ENCODE data around the gene ZDHHC5.
"Not testable (repeated sequence)": the region's sequence is repeated elsewhere in the genome, so short reads cannot be mapped to it uniquely, and the experiment has no call there.

Gene ZDHHC5

DNA sequence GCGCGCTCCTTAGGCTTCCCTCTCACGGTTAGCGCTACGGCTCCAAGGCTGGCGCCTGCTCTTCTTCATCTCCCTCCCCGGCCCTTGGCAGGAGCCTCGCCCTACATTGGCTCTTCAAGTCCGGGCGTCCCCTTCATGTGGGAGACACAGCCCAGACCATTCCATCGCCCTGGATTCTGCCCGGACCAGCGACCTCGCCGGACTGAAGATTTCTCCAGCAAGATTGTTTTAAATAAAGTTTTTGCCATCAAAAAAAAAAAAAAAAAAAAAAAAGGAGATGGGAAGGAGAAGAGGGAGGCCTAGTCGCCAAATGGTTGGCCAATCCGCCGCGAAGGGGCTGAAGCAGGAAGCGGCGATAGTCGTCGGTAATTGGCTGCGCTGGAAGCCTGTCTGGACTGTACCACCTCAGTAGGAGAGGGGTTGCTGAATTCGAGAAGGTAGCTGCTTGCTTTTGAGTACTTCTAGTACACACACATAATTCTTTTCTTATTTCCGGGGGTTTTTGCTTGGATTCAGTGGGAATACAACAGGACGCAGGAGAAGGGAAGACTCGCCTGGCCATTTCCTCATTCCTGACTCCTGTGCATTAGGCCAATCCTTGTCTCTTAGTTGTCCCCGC is 688 bp upstream of the ZDHHC5 start:
- DNase-seq = peak in 13 of 14 donors; percentile 84 to 100 (median 98)

DNA sequence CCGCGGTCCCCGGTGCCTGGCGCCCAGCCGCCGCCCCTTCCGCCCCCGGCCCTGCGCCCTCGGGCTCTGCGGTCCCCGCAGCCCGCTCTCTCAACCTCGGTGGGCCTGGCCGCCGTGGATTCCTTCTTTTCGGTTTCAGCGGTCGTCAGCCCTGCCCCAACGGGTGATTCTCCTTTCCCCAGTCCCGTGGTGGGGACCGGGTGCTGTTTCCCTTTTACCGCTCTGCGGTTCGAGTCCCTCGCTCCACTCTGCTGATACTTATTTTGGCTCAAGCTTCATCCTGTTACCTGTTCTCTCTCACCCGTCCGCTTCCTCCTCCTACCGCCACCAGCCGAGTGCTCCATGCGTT is 494 bp downstream of the ZDHHC5 start:
- DNase-seq = peak in 1 of 14 donors; percentile 53

GRCh38 chr11:57674251-57674650 is 6.3 kb downstream of the ZDHHC5 start:
- no peak for DNase-seq

DNA sequence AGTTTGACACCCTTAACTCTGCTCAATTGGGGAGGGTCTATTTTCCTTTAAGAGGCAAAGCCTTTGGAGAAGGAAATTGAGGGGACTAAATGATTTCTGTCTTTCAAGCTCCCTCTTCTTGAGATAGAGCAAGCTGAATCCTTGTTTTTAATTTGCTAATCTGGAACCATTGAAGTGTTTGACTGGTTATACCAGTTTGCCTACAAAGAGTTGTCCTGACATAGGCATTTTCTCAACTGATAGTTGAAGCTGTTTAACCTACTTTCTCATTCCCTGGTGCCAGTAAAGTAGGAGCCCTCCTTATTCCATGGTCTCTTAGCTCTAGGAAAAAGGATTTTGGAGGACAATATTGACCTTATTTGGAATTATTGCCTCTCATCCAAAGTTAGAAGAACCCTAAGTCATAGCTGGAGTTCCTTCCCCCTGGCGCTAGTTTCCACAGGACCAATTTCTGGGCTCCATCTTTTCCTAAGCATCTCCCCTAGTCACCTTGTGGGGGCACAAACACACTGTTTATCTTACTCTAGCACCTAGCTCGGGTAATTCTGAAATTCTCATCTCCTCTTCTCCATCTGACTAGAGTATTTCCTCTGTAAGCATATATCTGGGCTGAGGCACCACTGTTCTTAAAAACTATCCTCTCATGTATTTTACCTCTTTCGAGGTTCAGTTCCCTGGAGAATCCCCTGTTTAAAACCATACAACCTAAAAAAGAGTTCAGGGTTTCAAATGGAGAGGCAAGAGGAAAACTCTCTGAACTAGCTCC is 7.4 kb downstream of the ZDHHC5 start:
- no peak for DNase-seq

DNA sequence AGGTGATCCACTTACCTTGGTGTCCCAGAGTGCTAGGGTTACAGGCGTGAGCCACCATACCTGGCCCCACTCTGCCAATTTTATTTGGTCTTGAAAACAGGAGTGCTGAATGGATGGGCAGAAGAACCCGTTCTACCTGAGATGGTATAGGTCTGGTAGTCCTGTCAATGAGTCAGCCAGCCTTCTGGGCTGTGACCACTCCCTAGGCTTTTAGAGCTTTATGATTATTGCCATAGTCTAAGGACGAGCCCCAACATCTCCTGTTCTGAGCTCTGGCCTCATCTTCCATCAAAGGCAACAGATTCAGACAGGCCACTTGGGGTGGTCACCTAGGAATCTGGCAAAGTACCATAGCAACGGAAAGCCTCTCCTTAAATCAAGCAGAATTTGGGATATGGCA is 11.5 kb downstream of the ZDHHC5 start:
- DNase-seq = no peak

GRCh38 chr11:57680552-57680874 is 12.6 kb downstream of the ZDHHC5 start:
- no peak for DNase-seq

GRCh38 chr11:57681168-57681567 is 13.3 kb downstream of the ZDHHC5 start:
- DNase-seq = no peak

DNA sequence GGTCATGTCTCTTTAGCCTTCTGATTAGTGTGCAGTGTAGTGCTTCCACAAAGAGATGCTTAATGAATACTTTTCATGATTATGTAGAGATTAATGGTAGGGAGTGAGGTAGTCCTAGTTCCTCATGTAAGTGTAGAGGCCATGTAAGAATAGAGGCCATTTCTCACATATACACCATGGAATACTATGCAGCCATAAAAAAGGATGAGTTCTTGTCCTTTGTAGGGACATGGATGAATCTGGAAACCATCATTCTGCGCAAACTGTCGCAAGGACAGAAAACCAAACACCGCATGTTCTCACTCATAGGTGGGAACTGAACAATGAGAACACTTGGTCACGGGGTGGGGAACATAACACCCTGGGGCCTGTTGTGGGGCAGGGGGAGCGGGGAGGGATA is 22.6 kb downstream of the ZDHHC5 start:
- not testable (repeated sequence) for DNase-seq

GRCh38 chr11:57698843-57699365 is 31.0 kb downstream of the ZDHHC5 start:
- DNase-seq = no peak

DNA sequence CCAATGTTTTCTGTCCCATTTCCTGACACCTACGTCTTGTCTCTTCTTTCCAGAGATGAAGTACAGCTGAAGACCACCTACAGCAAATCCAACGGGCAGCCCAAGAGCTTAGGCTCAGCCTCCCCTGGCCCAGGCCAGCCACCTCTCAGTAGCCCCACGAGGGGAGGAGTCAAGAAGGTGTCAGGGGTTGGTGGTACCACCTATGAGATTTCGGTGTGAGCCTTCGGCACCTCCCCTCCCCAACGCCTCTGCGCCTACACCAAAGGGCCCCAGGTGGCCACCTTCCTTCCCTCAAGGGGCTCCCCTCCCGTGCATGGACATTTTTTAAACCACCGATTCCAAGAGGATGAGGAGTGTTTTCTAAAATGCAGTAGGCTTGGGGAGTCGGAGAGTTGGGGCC is 31.9 kb downstream of the ZDHHC5 start:
- DNase-seq = no peak

DNA sequence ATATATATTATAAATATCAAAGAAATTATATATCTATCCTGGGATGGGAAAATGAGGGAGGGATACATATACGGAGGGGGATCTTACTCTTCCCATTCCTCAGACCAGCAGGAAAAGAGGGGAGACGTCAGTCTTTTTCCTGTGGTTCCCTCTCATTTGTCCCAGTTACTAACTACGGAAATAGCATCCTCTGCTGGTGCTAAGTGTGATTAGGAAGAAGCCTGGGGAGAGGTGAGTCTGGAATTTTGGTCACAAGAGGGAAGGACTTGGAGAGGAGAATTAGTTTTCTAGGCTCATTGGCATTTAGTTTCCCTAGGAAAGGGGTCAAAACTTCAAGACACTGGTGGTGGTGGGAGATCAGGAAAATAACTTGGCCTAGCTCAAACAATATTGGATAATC is 32.5 kb downstream of the ZDHHC5 start:
- DNase-seq = no peak

- no peak for DNase-seq
These were observed 35.4 kb downstream of the ZDHHC5 start for GRCh38 chr11:57703341-57703740.

DNA sequence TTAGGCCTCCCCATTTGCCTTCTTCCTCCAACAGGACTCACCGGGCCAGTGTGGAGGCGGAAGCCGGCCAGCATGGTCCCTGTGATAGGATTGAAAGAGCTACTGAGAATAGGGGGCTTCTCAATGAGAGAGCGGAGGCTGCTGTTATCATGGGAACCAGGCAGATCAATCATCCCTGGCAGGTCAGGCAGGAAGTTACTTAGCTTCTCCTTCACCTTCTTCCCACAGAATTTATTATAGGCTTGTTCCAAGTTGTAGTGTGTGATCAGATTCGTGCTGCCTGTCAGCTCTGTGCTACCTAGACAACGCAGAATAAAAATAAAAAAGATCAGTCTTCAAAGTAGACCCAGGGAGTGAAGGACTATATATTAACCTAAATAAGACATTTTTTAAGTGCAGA is 37.0 kb downstream of the ZDHHC5 start:
- DNase-seq = no peak

- DNase-seq = not testable (repeated sequence)
These were observed 37.5 kb downstream of the ZDHHC5 start for GRCh38 chr11:57705432-57705831.

DNA sequence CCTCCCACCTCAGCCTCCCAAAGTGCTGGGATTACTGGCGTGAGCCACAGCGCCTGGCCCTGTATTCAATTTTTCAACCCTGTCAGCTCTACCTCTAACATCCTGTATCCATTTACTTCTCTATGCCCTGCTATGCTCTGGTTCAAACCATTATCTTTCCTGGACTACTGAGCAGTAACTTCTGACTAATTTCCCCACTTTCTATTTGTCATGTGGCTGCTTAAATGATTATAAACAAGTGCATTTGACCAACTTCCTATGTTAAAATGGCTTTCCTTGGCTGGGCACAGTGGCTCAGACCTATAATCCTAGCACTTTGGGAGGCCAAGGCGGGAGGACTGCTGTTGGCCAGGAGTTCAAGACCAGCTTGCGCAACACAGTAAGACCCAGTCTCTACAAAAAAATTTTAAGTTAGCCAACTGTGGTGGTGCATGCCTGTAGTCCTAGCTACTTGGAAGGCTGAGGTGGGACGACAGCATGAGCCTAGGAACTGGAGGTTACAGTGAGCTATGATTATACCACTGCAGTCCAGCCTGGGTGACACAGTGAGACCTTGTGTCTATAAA is 42.0 kb downstream of the ZDHHC5 start:
- DNase-seq = no peak

GRCh38 chr11:57711414-57712255 is 43.7 kb downstream of the ZDHHC5 start, which contains the start of gene MED19:
Gene MED19 (minus strand): TSS chr11:57712215. CDS start chr11:57712179, 36 bp downstream.
- DNase-seq = peak in 4 of 14 donors; percentile 27 to 93 (median 70)

GRCh38 chr11:57712256-57713150 is 44.6 kb downstream of the ZDHHC5 start, which contains the start of gene TMX2:
Gene TMX2 (plus strand): TSS chr11:57712593. CDS start chr11:57712619, 26 bp downstream.
- DNase-seq = peak; percentile 53 to 100 (median 95)

DNA sequence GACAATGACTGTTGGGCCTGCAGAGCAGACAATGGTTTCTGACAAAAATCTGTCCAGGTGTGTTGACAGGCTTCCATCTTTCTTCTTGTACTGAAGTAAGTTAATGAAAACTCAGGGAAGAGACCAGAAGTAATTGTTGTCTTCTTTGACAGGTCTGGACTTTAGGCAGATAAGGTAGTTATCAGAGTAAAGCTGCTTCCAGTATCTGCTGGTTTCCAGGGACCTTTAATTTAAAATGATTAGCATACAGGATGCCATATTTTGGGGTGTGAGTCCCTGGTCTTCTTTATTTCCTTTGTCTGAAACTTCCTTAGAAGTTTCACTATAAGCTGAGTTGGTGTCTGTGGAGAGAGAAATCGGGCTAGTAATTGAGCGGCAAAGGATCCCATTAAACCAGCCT is 45.9 kb downstream of the ZDHHC5 start:
- DNase-seq = no peak

GRCh38 chr11:57716726-57717125 is 48.8 kb downstream of the ZDHHC5 start:
- not testable (repeated sequence) for DNase-seq

GRCh38 chr11:57727185-57727584 is 59.3 kb downstream of the ZDHHC5 start:
- no peak for DNase-seq

- no peak for DNase-seq
These were observed 60.9 kb downstream of the ZDHHC5 start for GRCh38 chr11:57728829-57729228.

- DNase-seq = no peak
These were observed 61.6 kb downstream of the ZDHHC5 start for GRCh38 chr11:57729479-57729878.

All from C1 segment of cervical spinal cord (tissue), 14 donors.